ENCODE measurements around the gene KHNYN. TPM values are rescaled to one million over a fixed set of nuclear protein-coding genes. Genes with fewer than 3 reads are reported as not detected.

Gene KHNYN
- total RNA-seq, 4 donors from 2014 or later = 65.7 to 129 (median 101) TPM

DNA sequence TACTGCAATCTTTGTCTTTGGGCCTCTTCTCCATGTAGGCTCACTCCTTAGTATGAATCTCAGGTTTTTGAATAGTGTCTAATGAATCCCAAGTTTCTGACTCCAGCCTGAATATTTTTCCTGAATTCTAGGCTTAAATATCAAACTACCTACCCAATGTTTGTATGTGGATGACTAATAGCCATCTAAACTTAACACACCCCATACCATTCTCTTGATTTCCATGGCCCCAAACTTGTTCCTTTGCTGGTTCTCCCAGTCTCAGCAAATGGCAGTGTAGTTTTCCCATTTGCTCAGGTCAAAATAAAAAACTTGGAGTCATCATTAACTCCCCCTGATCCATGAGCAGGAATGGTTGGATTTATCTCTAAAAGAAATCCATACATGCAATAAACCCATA is 31.6 kb downstream of the KHNYN start:
- intact Hi-C loops (cut with DNase I; ENCODE audit: low total_unique reads) = no loop called here
- TF ChIP-seq POLR2AphosphoS5 (IDR thresholded peaks at IDR 0.05) = no peak
- H3K4me3 ChIP-seq = no peak overlapping the region
- no peaks in the 10 kb centered on the region for H3K9me3 ChIP-seq
- in situ Hi-C loops (cut with MboI; ENCODE audit: low pct_ligation_motif_present in 1 of 4, low pct_unique_long_range_greater_than_20kb in 1 of 4, low sequenced_read_pairs in 3 of 4) = no loop called here
- no peaks in the 10 kb centered on the region for H3K36me3 ChIP-seq
- no peak overlapping the region for H3K27ac ChIP-seq
- DNase-seq = no peak
- no peaks in the 10 kb centered on the region for H3K4me1 ChIP-seq
- H3K27me3 ChIP-seq = no peaks in the 10 kb centered on the region

DNA sequence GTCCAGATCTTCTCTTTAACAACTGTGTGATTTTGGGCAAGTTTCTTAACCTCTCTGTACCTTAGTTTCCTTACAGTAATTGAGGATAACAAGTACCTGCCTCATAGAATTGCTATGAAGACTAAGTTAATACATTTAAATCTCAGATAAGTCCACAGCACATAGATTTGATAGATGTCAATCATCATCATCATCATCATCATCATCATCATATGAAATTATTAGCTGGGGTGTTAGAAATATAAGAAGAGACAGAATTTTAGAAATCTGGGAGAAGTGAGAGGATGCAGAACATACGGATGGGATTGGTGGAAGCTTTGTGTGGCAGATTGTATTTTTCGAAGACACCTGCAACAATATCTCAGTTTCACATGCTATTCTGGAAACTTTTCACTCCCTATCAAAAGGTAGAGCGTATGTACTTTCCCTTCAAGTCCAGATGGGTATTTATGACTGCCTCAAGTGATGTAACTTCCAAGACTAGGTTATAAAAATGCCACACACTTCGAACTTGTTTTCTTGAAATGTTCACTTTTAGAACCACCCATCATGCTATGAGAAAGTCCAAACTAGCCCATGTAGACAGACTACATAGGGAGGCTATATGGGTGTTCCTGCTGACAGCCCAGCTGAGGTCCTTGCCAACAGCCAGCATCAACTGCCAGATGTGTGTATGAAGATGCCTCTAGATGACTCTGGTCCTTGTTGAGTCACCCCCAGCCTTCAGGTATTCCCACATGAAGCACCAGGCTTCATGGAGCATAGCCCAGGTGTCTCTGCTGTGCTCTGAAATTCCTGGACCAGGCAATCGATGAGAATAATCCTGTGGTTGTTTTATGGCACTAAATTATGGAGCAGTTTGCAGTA is 33.5 kb downstream of the KHNYN start:
- Histone ChIP-seq H3K27ac (no peak overlapping the region), H3K4me1 (no peaks in the 10 kb centered on the region), H3K27me3 (no peaks in the 10 kb centered on the region), H3K9me3 (no peaks in the 10 kb centered on the region), H3K4me3 (no peak overlapping the region), H3K36me3 (no peaks in the 10 kb centered on the region)
- in situ Hi-C loops (cut with MboI; ENCODE audit: low pct_ligation_motif_present in 1 of 4, low pct_unique_long_range_greater_than_20kb in 1 of 4, low sequenced_read_pairs in 3 of 4) = no loop called here
- no peak for TF ChIP-seq POLR2AphosphoS5 (IDR thresholded peaks at IDR 0.05)
- TF ChIP-seq, protein P1, sequence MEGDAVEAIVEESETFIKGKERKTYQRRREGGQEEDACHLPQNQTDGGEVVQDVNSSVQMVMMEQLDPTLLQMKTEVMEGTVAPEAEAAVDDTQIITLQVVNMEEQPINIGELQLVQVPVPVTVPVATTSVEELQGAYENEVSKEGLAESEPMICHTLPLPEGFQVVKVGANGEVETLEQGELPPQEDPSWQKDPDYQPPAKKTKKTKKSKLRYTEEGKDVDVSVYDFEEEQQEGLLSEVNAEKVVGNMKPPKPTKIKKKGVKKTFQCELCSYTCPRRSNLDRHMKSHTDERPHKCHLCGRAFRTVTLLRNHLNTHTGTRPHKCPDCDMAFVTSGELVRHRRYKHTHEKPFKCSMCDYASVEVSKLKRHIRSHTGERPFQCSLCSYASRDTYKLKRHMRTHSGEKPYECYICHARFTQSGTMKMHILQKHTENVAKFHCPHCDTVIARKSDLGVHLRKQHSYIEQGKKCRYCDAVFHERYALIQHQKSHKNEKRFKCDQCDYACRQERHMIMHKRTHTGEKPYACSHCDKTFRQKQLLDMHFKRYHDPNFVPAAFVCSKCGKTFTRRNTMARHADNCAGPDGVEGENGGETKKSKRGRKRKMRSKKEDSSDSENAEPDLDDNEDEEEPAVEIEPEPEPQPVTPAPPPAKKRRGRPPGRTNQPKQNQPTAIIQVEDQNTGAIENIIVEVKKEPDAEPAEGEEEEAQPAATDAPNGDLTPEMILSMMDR (IDR thresholded peaks at IDR 0.05) = no peak
- no peak for TF ChIP-seq POLR2A (IDR thresholded peaks at IDR 0.05)
- TF ChIP-seq EP300 (IDR thresholded peaks at IDR 0.05; ENCODE audit: low read depth) = no peak
- WGBS, 2 donors (ENCODE audit: low coverage in 1 of 2) = 50 to 55% methylated on average over 1 to 5 of the region's 5 CpGs
- no peak for DNase-seq
- intact Hi-C loops (cut with DNase I; ENCODE audit: low total_unique reads) = no loop called here

DNA sequence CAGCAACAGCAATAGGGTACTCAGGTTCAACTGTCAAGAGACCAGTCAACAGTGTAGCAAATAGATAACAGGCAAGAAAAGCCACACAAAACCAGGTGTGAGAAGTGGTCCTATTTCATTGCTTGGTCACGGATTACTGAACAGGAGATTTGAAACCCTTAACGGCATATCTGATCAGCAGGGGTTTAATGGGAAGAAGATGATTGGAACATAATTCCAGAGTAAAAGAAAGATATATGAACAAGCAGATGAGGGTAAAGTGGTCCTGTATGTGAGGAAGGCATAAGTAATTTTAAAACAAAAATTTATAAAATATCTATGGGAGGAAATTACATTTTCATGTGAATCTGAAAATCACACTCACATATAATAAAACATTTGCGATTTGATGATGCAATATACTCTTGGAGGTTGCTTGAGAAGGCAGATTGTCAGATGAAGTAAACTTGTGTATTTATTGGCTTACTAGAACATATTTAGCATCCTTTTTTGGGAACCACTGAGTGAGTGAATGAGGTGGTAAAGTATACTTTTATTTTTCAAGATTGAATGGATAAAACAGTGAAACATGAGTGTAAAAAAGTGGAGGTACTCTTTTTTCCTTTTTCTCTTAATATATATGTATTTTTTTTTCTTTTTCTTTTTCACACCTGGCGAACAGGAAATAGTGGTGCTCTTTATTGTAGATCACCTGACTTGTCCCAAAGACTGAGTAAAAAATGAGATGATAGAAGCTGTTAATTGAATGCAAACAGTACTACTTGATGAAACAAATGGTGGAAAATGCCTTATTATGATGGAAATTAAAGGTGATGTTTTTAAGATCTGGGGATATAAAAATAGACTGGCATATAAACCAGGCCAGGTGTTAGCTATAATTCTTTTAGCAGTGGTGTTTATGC is 34.4 kb downstream of the KHNYN start:
- in situ Hi-C loops (cut with MboI; ENCODE audit: low pct_ligation_motif_present in 1 of 4, low pct_unique_long_range_greater_than_20kb in 1 of 4, low sequenced_read_pairs in 3 of 4) (no loop called here), intact Hi-C loops (cut with DNase I; ENCODE audit: low total_unique reads) (no loop called here)
- TF ChIP-seq, protein P1 (IDR thresholded peaks at IDR 0.05) = no peak
- TF ChIP-seq POLR2AphosphoS5 (IDR thresholded peaks at IDR 0.05) (no peak), EP300 (IDR thresholded peaks at IDR 0.05; ENCODE audit: low read depth) (no peak), POLR2A (IDR thresholded peaks at IDR 0.05) (no peak)
- no peaks in the 10 kb centered on the region for H3K9me3 ChIP-seq
- H3K4me3 ChIP-seq = no peak overlapping the region
- no peaks in the 10 kb centered on the region for H3K36me3 ChIP-seq
- DNase-seq = no peak
- no peak overlapping the region for H3K27ac ChIP-seq
- no peaks in the 10 kb centered on the region for H3K27me3 ChIP-seq
- no peaks in the 10 kb centered on the region for H3K4me1 ChIP-seq
- 59 to 67% methylated on average over 4 of the region's 4 CpGs for WGBS, 2 donors (ENCODE audit: low coverage in 1 of 2)

DNA sequence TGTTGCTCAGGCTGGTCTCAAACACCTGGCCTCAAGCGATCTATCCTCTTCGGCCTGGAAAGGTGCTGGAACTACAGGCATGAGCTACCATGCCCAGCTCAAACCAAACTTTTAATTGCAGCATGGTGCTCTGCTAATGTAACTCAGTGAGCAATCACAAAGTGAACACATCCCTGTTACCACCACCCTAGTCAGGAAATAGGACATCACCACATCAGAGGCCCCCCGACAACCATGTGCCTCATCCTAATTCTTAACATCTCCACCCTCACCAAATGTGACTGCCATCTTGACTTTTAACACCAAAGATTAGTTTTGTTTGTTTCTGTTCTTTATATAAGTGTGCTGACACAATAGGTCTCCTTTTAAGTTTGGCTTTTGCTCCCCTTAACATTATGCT is 35.6 kb downstream of the KHNYN start:
- Histone ChIP-seq H3K27me3 (no peaks in the 10 kb centered on the region), H3K36me3 (no peaks in the 10 kb centered on the region), H3K4me3 (no peak overlapping the region), H3K9me3 (no peaks in the 10 kb centered on the region), H3K4me1 (no peaks in the 10 kb centered on the region), H3K27ac (no peak overlapping the region)
- WGBS, 2 donors (ENCODE audit: low coverage in 1 of 2) = 94 to 100% methylated on average over 2 to 3 of the region's 3 CpGs
- TF ChIP-seq POLR2A (IDR thresholded peaks at IDR 0.05) (no peak), EP300 (IDR thresholded peaks at IDR 0.05; ENCODE audit: low read depth) (no peak), POLR2AphosphoS5 (IDR thresholded peaks at IDR 0.05) (no peak)
- TF ChIP-seq, protein P1 (IDR thresholded peaks at IDR 0.05) = no peak
- DNase-seq = no peak
- in situ Hi-C loops (cut with MboI; ENCODE audit: low pct_ligation_motif_present in 1 of 4, low pct_unique_long_range_greater_than_20kb in 1 of 4, low sequenced_read_pairs in 3 of 4) = no loop called here
- intact Hi-C loops (cut with DNase I; ENCODE audit: low total_unique reads) = no loop called here
